ENCODE data around the gene ADISSP. TPM values are rescaled to one million over a fixed set of nuclear protein-coding genes. Genes with fewer than 3 reads are reported as not detected.
A peak's percentile ranks its signal among the peaks of the same experiment; 100 is the strongest.

The ADISSP gene
- total and polyA plus RNA-seq, 2 of the 13 experiments (the other 11 are each of a cell fraction or from before 2014, with no cell fraction given), result 38.3 to 90.6 TPM

GRCh38 chr20:3794701-3795420, 27.3 kb upstream of the ADISSP start (continued):
- TF ChIP-seq AFF4 (CRISPR knock-in tag; IDR thresholded peaks at IDR 0.05) (no peak), DMTF1 (CRISPR knock-in tag; IDR thresholded peaks at IDR 0.05) (no peak), MAZ (IDR thresholded peaks at IDR 0.05; ENCODE audit: borderline replicate concordance, low read depth, low read length) (no peak), MAZ (CRISPR knock-in tag; IDR thresholded peaks at IDR 0.05; ENCODE audit: low read depth) (no peak), CHCHD3 (CRISPR knock-in tag; IDR thresholded peaks at IDR 0.05) (0 out of 2 replicates have a peak, but pooled peaks have one; percentile 24), CSRNP2 (CRISPR knock-in tag; conservative IDR thresholded peaks at IDR 0.05; ENCODE audit: low read depth) (no peak), ZNF644 (CRISPR knock-in tag; IDR thresholded peaks at IDR 0.05; ENCODE audit: low read depth) (no peak), ZNF580 (CRISPR knock-in tag; IDR thresholded peaks at IDR 0.05; ENCODE audit: borderline replicate concordance, low read depth) (no peak), ZNF652 (CRISPR knock-in tag; IDR thresholded peaks at IDR 0.05; ENCODE audit: borderline replicate concordance, low read depth) (no peak), NFATC3 (CRISPR knock-in tag; IDR thresholded peaks at IDR 0.05) (0 out of 2 replicates have a peak, but pooled peaks have one; percentile 35), ZFP82 (CRISPR knock-in tag; IDR thresholded peaks at IDR 0.05; ENCODE audit: borderline replicate concordance) (no peak), ZBTB8A (CRISPR knock-in tag; IDR thresholded peaks at IDR 0.05; ENCODE audit: borderline replicate concordance, low read depth) (no peak), ZNF44 (CRISPR knock-in tag; IDR thresholded peaks at IDR 0.05) (0 out of 2 replicates have a peak, but pooled peaks have one; percentile 33), SIX1 (CRISPR knock-in tag; IDR thresholded peaks at IDR 0.05; ENCODE audit: borderline replicate concordance) (no peak), ZNF234 (CRISPR knock-in tag; conservative IDR thresholded peaks at IDR 0.05) (no peak), TRIM24 (CRISPR knock-in tag; IDR thresholded peaks at IDR 0.05) (no peak), ZNF704 (CRISPR knock-in tag; IDR thresholded peaks at IDR 0.05; ENCODE audit: borderline replicate concordance) (no peak), PCBP1 (IDR thresholded peaks at IDR 0.05; ENCODE audit: borderline replicate concordance, low read depth, low read length) (no peak), TARDBP (CRISPR knock-in tag; IDR thresholded peaks at IDR 0.05) (no peak), ZNF207 (IDR thresholded peaks at IDR 0.05; ENCODE audit: borderline replicate concordance) (no peak)

Data from HepG2 (cell line).